HepG2 (cell line): ENCODE data around the gene SLC25A45. TPM values are rescaled to one million over a fixed set of nuclear protein-coding genes. Genes with fewer than 3 reads are reported as not detected.

Experiments
- ATF7 ChIP-seq, 2 experiments: fragments of 450-650 bp in 1 of 2; sonication (generic) in 1 of 2; formaldehyde crosslinking in 1 of 2; IDR thresholded peaks; 2 replicates each; pipeline versions ENCODE4 v1.4.0 to v1.6.1; 2016 to 2020; ENCODE audit warnings: antibody characterized with exemption in 1 of 2, mild to moderate bottlenecking in 1 of 2, missing genetic modification reagents in 1 of 2
- HMGXB4 ChIP-seq, 2 experiments: sonication (generic) in 1 of 2; formaldehyde crosslinking in 1 of 2; IDR thresholded peaks; 2 replicates each; pipeline versions ENCODE4 v1.4.0 to v1.6.1; 2018 to 2020; ENCODE audit warnings: missing genetic modification reagents in 2 of 2, borderline replicate concordance in 1 of 2, low read depth in 1 of 2, mild to moderate bottlenecking in 1 of 2, missing biosample characterization in 1 of 2
- HNF4A ChIP-seq: sonication (generic); formaldehyde crosslinking; IDR thresholded peaks from 2 replicates; pipeline ENCODE4 v1.4.0; 2020; ENCODE audit warnings: missing genetic modification reagents
- PRDM10 ChIP-seq: sonication (generic); formaldehyde crosslinking; IDR thresholded peaks from 2 replicates; pipeline ENCODE4 v1.4.0; 2020; ENCODE audit warnings: low read depth, missing genetic modification reagents
- REXO4 ChIP-seq: sonication (generic); formaldehyde crosslinking; IDR thresholded peaks from 2 replicates; pipeline ENCODE4 v1.8.0; 2022; ENCODE audit warnings: missing genetic modification reagents, mild to moderate bottlenecking, borderline replicate concordance
- SNRNP70 ChIP-seq: fragments of 200-400 bp; formaldehyde crosslinking; IDR thresholded peaks from 2 replicates; pipeline ENCODE4 v1.6.1; 2017; ENCODE audit warnings: mild to moderate bottlenecking, low read depth, low read length, moderate library complexity
- TARDBP ChIP-seq: sonication (generic); formaldehyde crosslinking; IDR thresholded peaks from 2 replicates; pipeline ENCODE4 v1.8.0; 2022; ENCODE audit warnings: mild to moderate bottlenecking, missing genetic modification reagents
- TP53 ChIP-seq: sonication (generic); formaldehyde crosslinking; conservative IDR thresholded peaks from 2 replicates; pipeline ENCODE4 v1.4.0; 2020; ENCODE audit warnings: missing genetic modification reagents
- ZNF710 ChIP-seq: sonication (generic); formaldehyde crosslinking; IDR thresholded peaks from 2 replicates; pipeline ENCODE4 v1.5.0; 2020; ENCODE audit warnings: mild to moderate bottlenecking, missing genetic modification reagents, borderline replicate concordance
- polyA plus RNA-seq, 8 experiments: library from polyadenylated mRNA; depleted of rRNA in 3 of 8; stranded (reverse) in 7 of 8; unstranded in 1 of 8; fragments of >200 nt; fragmentation: Illumina TruSeq in 4 of 8; extraction: Trizol in 4 of 8; gene quantifications; 2 replicates each; pipeline versions ENCODE4 v1.2.1 to v1.2.3, GENCODE V29; 2011 to 2016; ENCODE audit warnings: low read depth in 4 of 8, missing spikeins in 1 of 8, mixed read lengths in 1 of 8; ENCODE audit not compliant: insufficient read depth in 1 of 8
- total RNA-seq, 5 experiments: library from RNA; depleted of rRNA; stranded (reverse); fragments of >200 nt; fragmentation: Illumina TruSeq; extraction: Trizol; gene quantifications; 2 replicates each; pipeline ENCODE4 v1.2.3, GENCODE V29; 2016; ENCODE audit warnings: low read depth in 1 of 5
- TF ChIP-seq, protein P1 (sequence below): IDR thresholded peaks from 2 replicates; pipeline ENCODE4 v1.6.1; 2016; ENCODE audit warnings: missing compliant biosample characterization, missing genetic modification reagents, borderline replicate concordance
- TF ChIP-seq, protein P2 (sequence below): sonication (generic); formaldehyde crosslinking; IDR thresholded peaks from 2 replicates; pipeline ENCODE4 v1.9.0; 2022; ENCODE audit warnings: low read depth, missing genetic modification reagents
- TF ChIP-seq, protein P3 (sequence below): sonication (generic); formaldehyde crosslinking; conservative IDR thresholded peaks from 2 replicates; pipeline ENCODE4 v1.8.1; 2023; ENCODE audit warnings: missing genetic modification reagents

SLC25A45 gene
- total and polyA plus RNA-seq, 2 of the 13 experiments (the other 11 are each of a cell fraction or from before 2014, with no cell fraction given): 1.2 to 3.4 TPM

GRCh38 chr11:65416841-65417701, 34.6 kb upstream of the SLC25A45 start (continued):
- TF ChIP-seq PRDM10 (CRISPR knock-in tag) (peak; percentile 24), ATF7 (IDR thresholded peaks at IDR 0.05) (no peak), ATF7 (CRISPR knock-in tag; IDR thresholded peaks at IDR 0.05) (0 out of 2 replicates have a peak, but pooled peaks have one; percentile 37), ZNF710 (no peak), SNRNP70 (no peak), HNF4A (CRISPR knock-in tag) (0 out of 2 replicates have a peak, but pooled peaks have one; percentile 21), REXO4 (CRISPR knock-in tag) (no peak), TARDBP (CRISPR knock-in tag) (no peak), TP53 (CRISPR knock-in tag) (no peak), HMGXB4 (CRISPR knock-in tag; IDR thresholded peaks at IDR 0.05; ENCODE audit: borderline replicate concordance in 1 of 2, low read depth in 1 of 2) (peak in 1 of 2 experiments; percentile 43; a peak in 1 of 4 replicates)
- TF ChIP-seq, protein P1, sequence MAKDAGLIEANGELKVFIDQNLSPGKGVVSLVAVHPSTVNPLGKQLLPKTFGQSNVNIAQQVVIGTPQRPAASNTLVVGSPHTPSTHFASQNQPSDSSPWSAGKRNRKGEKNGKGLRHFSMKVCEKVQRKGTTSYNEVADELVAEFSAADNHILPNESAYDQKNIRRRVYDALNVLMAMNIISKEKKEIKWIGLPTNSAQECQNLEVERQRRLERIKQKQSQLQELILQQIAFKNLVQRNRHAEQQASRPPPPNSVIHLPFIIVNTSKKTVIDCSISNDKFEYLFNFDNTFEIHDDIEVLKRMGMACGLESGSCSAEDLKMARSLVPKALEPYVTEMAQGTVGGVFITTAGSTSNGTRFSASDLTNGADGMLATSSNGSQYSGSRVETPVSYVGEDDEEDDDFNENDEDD: no peak
- TF ChIP-seq, protein P2, sequence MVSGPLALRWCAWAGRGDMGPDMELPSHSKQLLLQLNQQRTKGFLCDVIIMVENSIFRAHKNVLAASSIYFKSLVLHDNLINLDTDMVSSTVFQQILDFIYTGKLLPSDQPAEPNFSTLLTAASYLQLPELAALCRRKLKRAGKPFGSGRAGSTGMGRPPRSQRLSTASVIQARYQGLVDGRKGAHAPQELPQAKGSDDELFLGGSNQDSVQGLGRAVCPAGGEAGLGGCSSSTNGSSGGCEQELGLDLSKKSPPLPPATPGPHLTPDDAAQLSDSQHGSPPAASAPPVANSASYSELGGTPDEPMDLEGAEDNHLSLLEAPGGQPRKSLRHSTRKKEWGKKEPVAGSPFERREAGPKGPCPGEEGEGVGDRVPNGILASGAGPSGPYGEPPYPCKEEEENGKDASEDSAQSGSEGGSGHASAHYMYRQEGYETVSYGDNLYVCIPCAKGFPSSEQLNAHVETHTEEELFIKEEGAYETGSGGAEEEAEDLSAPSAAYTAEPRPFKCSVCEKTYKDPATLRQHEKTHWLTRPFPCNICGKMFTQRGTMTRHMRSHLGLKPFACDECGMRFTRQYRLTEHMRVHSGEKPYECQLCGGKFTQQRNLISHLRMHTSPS (CRISPR knock-in tag): peak; percentile 78; the same call in 1 of the 2 replicates
- TF ChIP-seq, protein P3, sequence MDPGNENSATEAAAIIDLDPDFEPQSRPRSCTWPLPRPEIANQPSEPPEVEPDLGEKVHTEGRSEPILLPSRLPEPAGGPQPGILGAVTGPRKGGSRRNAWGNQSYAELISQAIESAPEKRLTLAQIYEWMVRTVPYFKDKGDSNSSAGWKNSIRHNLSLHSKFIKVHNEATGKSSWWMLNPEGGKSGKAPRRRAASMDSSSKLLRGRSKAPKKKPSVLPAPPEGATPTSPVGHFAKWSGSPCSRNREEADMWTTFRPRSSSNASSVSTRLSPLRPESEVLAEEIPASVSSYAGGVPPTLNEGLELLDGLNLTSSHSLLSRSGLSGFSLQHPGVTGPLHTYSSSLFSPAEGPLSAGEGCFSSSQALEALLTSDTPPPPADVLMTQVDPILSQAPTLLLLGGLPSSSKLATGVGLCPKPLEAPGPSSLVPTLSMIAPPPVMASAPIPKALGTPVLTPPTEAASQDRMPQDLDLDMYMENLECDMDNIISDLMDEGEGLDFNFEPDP: no peak
